GM20431 (cell line): ENCODE data around the gene VWCE.
"Not testable (repeated sequence)": the region's sequence is repeated elsewhere in the genome, so short reads cannot be mapped to it uniquely, and the experiment has no call there.

Experiments
- in situ Hi-C: fragments of 300-500 bp; cut with MseI, MboI; formaldehyde crosslinking; loops from one replicate; pipeline ENCODE4 v1.15.0; 2020; ENCODE audit warnings: low sequenced_read_pairs; ENCODE audit not compliant: unreplicated experiment

The VWCE gene

DNA sequence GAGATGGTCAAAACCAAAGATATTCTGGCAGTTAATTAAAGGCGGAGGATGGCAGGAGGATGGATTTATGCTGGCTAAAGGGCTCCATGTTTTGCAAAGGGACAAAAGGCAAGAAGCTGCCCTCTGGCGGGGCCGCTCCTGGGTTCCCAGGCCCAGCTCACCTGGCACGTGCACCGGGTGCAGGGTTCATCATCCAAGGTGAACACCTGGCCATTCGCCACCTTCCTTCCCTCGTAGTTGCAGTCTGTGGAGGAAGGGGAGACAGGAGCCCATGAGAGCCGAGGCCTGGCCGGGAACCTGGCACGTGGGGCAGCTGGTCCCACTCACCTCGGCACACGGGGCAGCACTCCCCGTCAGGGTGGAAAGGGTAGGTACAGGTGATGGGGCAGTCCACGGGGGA lies 30.3 kb downstream of the VWCE start:
- in situ Hi-C loops, result no loop called here

DNA sequence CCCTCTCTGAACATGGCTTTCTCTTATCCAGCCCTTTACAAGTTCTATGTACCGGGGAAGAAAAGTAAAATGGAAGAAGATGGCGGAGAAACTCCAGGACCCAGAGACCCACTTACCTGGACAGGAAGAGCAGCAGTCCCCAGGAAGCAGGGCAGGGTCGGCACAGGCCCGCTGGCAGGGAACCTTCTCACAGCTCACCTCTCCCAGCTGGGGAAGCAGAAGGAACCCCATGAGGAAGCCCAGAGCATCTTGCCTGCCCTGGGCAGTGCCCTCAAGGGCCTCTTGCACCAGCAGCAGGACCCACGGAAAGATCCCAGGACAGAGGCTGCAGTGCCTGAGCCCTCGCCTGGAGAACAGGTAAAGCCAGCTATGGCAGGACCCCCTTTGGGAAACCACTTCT lies 30.7 kb downstream of the VWCE start:
- in situ Hi-C loops, result no loop called here

- in situ Hi-C loops, result loop anchor here (10.0 kb wide), 1 partner anchor 65 kb away; no protein-coding TSS in a partner anchor
Observed at GRCh38 chr11:61259363-61259762, 35.8 kb downstream of the VWCE start.

DNA sequence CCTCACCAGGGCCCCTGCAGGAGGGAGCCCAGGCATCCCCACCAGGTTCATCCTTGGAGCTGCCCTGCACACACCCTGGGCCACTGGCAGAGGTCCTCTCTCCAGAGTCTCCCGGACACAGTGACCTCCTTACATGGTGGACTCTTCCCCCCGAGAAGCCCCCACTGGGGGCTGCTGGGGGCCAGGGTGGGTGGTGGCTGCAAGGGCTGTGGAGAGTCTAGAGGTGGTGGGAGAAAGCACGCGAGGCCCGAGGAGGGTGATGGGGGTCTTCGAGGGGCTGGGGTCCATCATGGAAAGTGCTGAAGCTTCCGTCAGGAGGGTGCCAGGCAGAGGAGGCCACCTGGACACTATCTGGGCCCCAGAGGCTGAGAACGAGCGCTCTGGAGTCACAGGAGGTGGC lies 36.6 kb downstream of the VWCE start:
- in situ Hi-C loops, result loop anchor here (10.0 kb wide), 1 partner anchor 64 kb away; no protein-coding TSS in a partner anchor

- in situ Hi-C loops, result loop anchor here (10.0 kb wide), 1 partner anchor 62 kb away; no protein-coding TSS in a partner anchor
Observed at GRCh38 chr11:61256710-61257482, 38.2 kb downstream of the VWCE start.

- in situ Hi-C loops, result loop anchor here (10.0 kb wide), 1 partner anchor 60 kb away; no protein-coding TSS in a partner anchor
Observed at GRCh38 chr11:61254403-61255025, 40.6 kb downstream of the VWCE start.

DNA sequence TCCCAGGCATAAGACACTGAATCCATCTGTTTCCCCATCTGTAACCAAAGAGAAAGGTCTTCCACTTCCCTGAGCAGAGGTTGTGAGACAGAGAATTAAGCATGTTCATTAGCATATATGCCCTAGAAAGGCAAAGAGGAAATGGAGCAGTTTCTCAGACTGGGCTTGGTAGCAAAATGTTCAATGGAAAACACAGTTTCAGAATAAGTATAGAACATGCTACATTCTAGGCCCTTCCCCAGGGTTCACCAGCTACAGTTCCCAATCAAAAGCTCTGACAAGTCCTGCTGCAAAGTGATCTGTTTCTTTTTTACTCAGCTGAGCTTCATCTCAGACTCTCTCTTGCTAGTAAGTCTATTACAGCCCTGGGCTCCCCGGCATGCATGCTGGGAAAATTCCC lies 42.8 kb downstream of the VWCE start:
- in situ Hi-C loops, result loop anchor here (10.0 kb wide), 1 partner anchor 58 kb away; no protein-coding TSS in a partner anchor

DNA sequence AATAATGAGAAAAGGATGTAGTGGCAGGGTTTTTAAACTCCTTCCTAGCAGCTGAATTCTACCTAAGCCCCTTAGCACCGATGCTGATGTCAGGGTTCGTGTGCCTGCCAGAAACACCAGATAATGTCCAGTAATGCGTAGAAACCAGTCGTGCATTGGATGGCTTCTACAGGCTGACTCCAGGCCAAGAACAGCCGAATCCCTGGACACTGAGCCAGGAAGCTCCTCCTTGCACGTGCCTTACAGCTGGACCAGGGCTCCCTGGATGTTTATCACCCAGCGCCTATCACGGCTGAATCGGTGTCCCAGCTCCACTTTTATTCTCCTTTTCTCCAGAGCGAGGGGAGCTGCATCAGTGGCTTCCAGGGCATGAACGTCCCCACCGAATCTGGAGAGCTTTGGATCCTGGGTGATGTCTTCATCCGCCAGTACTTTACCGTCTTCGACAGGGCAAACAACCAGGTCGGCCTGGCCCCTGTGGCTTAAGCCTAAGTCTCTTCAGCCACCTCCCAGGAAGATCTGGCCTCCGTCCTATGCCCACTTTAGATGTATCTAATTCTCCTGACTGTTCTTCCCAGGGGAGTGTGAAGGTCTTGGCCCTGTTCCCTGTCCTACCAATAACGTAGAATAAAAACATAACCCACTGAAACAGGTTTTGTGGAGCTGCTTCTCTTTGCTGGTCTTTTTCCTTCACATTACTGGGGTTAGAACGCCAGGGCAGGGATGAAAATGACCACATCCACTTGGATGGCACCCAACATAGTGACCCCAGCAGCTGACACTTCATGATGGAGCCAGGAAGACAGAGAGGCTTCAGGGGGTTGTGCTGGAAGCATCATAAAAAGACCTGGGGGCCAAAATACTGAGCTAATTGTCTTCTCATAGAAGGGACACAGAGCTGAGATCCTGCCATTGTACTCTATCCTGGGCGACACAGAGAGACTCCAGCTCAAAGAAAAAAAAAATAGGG lies 44.0 kb downstream of the VWCE start:
- in situ Hi-C loops, result loop anchor here (10.0 kb wide), 1 partner anchor 56 kb away; no protein-coding TSS in a partner anchor

DNA sequence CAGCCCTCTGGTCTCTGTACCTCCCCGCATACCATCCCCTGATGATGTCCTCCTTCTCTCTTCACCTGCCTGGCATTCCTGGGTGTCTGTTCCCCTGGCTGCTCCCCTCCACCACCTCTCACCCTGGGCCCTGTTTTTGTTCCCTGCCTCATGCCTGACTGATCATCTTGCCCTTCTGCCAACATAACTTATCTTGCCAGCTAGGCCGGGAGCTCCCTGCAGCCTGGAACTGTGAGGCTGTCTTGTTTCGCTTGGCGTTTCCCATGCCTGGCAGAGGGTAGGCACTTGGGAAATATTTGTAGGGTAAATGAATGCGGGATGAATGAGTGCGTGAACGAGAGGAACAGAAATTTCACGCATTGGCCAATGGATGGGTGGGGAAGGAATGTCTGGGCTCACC lies 45.9 kb downstream of the VWCE start:
- in situ Hi-C loops, result not testable (repeated sequence)

- in situ Hi-C loops, result not testable (repeated sequence)
Observed at GRCh38 chr11:61248071-61248470, 47.0 kb downstream of the VWCE start.

- in situ Hi-C loops, result not testable (repeated sequence)
Observed at GRCh38 chr11:61245284-61245964, 49.7 kb downstream of the VWCE start.

GRCh38 chr11:61241526-61241925 lies 53.6 kb downstream of the VWCE start:
- in situ Hi-C loops, result not testable (repeated sequence)

GRCh38 chr11:61240875-61241274 lies 54.2 kb downstream of the VWCE start, which contains the start of gene PGA5:
TSS of gene PGA5 (plus strand) at chr11:61241175. CDS start at chr11:61241227, 52 bp downstream.
- in situ Hi-C loops, result not testable (repeated sequence)

GRCh38 chr11:61240288-61240687 lies 54.8 kb downstream of the VWCE start:
- in situ Hi-C loops, result not testable (repeated sequence)

GRCh38 chr11:61237130-61237529 lies 58.0 kb downstream of the VWCE start:
- in situ Hi-C loops, result not testable (repeated sequence)

DNA sequence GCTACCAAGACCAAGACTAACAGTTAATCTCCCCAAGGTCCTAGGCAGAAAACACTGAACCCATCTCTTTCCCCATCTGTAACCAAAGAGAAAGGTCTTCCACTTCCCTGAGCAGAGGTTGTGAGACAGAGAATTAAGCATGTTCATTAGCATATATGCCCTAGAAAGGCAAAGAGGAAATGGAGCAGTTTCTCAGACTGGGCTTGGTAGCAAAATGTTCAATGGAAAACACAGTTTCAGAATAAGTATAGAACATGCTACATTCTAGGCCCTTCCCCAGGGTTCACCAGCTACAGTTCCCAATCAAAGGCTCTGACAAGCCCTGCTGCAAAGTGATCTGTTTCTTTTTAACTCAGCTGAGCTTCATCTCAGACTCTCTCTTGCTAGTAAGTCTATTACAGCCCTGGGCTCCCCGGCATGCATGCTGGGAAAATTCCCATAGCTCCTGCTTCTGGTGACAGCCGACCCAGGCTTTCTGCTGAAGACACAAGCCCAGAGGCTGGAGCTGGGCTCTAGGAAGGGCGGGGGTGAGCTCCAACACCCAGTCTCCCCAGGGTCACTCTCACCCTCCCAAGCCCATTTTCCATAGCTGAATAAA lies 62.5 kb downstream of the VWCE start:
- in situ Hi-C loops, result not testable (repeated sequence)

DNA sequence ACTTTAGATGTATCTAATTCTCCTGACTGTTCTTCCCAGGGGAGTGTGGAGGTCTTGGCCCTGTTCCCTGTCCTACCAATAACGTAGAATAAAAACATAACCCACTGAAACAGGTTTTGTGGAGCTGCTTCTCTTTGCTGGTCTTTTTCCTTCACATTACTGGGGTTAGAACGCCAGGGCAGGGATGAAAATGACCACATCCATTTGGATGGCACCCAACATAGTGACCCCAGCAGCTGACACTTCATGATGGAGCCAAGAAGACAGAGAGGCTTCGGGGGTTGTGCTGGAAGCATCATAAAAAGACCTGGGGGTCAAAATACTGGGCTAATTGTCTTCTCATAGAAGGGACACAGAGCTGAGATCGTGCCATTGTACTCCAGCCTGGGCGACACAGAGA lies 63.5 kb downstream of the VWCE start:
- in situ Hi-C loops, result not testable (repeated sequence)

GRCh38 chr11:61231033-61231432 lies 64.1 kb downstream of the VWCE start:
- in situ Hi-C loops, result not testable (repeated sequence)

GRCh38 chr11:61229458-61229857 lies 65.7 kb downstream of the VWCE start:
- in situ Hi-C loops, result not testable (repeated sequence)
